22Rv1 (cell line): Measurements from ENCODE around the gene CA9.

Experiments used
- ZFX ChIP-seq: fragments of 450-650 bp; IDR thresholded peaks from 2 replicates; pipeline ENCODE4 v1.6.1; 2017; ENCODE audit warnings: antibody characterized with exemption, borderline replicate concordance
- TF ChIP-seq, protein P1 (sequence below): fragments of 450-650 bp; IDR thresholded peaks from 2 replicates; pipeline ENCODE4 v1.5.1; 2017; ENCODE audit warnings: mild to moderate bottlenecking

DNA sequence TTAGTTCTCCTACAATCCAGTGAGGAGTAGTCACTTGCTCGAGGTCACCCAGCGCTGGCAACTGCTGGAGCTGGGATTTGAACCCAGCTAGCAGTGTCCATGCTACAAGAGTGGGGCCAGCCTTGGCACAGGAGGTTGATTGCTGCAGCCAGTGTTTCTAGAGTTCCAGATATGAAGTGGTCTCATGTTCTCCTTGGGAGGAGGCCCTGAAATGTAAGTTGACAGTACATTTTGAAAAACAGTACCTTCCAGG is 14.8 kb upstream of the CA9 start:
- TF ChIP-seq, protein P1, sequence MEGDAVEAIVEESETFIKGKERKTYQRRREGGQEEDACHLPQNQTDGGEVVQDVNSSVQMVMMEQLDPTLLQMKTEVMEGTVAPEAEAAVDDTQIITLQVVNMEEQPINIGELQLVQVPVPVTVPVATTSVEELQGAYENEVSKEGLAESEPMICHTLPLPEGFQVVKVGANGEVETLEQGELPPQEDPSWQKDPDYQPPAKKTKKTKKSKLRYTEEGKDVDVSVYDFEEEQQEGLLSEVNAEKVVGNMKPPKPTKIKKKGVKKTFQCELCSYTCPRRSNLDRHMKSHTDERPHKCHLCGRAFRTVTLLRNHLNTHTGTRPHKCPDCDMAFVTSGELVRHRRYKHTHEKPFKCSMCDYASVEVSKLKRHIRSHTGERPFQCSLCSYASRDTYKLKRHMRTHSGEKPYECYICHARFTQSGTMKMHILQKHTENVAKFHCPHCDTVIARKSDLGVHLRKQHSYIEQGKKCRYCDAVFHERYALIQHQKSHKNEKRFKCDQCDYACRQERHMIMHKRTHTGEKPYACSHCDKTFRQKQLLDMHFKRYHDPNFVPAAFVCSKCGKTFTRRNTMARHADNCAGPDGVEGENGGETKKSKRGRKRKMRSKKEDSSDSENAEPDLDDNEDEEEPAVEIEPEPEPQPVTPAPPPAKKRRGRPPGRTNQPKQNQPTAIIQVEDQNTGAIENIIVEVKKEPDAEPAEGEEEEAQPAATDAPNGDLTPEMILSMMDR: no peak
- no peak for TF ChIP-seq ZFX
